ENCODE data around the gene TBL1XR1. TPM values are rescaled to one million over a fixed set of nuclear protein-coding genes. Genes with fewer than 3 reads are reported as not detected.

Gene TBL1XR1
- total RNA-seq, 1 experiment from 2014 or later, result 175 TPM

DNA sequence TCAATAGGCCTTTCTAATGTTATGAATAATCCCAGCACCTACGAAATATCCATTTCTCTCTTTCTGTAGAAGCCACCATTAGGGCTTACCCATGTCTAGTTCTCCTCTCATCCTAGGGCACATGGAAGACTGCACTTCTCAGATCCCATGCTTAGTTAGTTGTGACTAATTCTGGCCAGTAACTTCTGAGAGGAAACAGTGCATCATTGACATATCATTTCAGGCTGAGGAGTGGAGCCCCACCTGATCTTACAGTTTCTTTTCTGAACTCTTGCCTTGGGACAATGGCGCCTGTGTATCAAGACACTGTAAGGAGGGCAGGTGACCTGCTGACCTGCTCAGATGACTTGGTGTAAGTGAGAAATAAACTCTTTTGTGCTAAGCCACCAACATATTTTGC is 39.4 kb upstream of the TBL1XR1 start:
- Histone ChIP-seq H3K79me2 (ENCODE audit: insufficient read depth, low read length) (no peaks in the 10 kb centered on the region), H2AFZ (ENCODE audit: low read length) (no peak overlapping the region), H4K20me1 (ENCODE audit: control insufficient read depth, insufficient read depth, insufficient read length) (no peaks in the 10 kb centered on the region), H3K23me2 (ENCODE audit: insufficient read length, low read depth, low read length, poor library complexity, severe bottlenecking) (no peaks in the 10 kb centered on the region), H3T11ph (ENCODE audit: low read length) (no peak overlapping the region), H3K27ac (ENCODE audit: insufficient read length, low read depth, low read length) (no peak overlapping the region), H2BK120ac (ENCODE audit: low read depth, low read length, poor library complexity, severe bottlenecking) (no peak overlapping the region), H3K56ac (ENCODE audit: insufficient read length, low read depth, low read length) (no peak overlapping the region), H2AK5ac (ENCODE audit: insufficient read length, low read length) (no peak overlapping the region), H3K9ac (ENCODE audit: extremely low read depth, insufficient read length, low read length) (no peak overlapping the region), H2BK20ac (ENCODE audit: low read depth, low read length, poor library complexity, severe bottlenecking) (no peak overlapping the region), H3K4ac (ENCODE audit: low read depth, low read length) (no peak overlapping the region), H3K14ac (ENCODE audit: insufficient read depth, low read length) (no peak overlapping the region), H2BK5ac (ENCODE audit: insufficient read length, low read length) (no peak overlapping the region), H3K18ac (ENCODE audit: insufficient read length, low read depth, low read length) (no peak overlapping the region), H4K91ac (ENCODE audit: insufficient read length, low read depth, low read length) (no peak overlapping the region), H2BK15ac (ENCODE audit: low read depth, low read length) (no peak overlapping the region), H3K79me1 (ENCODE audit: insufficient read depth, low read depth, low read length, poor library complexity, severe bottlenecking) (no peaks in the 10 kb centered on the region), H4K8ac (replicated peaks; ENCODE audit: insufficient read length, low read depth, low read length) (no peak overlapping the region), H3K23ac (ENCODE audit: insufficient read length, low read depth, low read length) (no peak overlapping the region), H2BK12ac (ENCODE audit: insufficient read length, low read depth, low read length) (no peak overlapping the region), H4K5ac (ENCODE audit: insufficient read length, low read depth, low read length) (no peak overlapping the region), H3K9me3 (ENCODE audit: control insufficient read depth, low read depth, low read length) (no peaks in the 10 kb centered on the region), H3K4me1 (ENCODE audit: insufficient read depth, low read length) (no peaks in the 10 kb centered on the region), H3K27me3 (ENCODE audit: insufficient read depth, low read length) (no peaks in the 10 kb centered on the region), H3K4me2 (ENCODE audit: insufficient read depth, insufficient read length, low read length) (no peak overlapping the region)
- DNase-seq, result no peak
- Mint-ChIP-seq H3K36me3 (ENCODE audit: insufficient read depth in 1 of 3, low read depth in 3 of 3) (no peaks in the 10 kb centered on the region; a peak in 1 of 7 replicates), H3K4me3 (no peak overlapping the region; a peak in 1 of 5 replicates), H3K27me3 (ENCODE audit: low read depth) (no peaks in the 10 kb centered on the region), H3K9me3 (no peaks in the 10 kb centered on the region), H3K4me1 (no peaks in the 10 kb centered on the region), H3K27ac (no peak overlapping the region)
- TF ChIP-seq, protein P1, sequence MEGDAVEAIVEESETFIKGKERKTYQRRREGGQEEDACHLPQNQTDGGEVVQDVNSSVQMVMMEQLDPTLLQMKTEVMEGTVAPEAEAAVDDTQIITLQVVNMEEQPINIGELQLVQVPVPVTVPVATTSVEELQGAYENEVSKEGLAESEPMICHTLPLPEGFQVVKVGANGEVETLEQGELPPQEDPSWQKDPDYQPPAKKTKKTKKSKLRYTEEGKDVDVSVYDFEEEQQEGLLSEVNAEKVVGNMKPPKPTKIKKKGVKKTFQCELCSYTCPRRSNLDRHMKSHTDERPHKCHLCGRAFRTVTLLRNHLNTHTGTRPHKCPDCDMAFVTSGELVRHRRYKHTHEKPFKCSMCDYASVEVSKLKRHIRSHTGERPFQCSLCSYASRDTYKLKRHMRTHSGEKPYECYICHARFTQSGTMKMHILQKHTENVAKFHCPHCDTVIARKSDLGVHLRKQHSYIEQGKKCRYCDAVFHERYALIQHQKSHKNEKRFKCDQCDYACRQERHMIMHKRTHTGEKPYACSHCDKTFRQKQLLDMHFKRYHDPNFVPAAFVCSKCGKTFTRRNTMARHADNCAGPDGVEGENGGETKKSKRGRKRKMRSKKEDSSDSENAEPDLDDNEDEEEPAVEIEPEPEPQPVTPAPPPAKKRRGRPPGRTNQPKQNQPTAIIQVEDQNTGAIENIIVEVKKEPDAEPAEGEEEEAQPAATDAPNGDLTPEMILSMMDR (conservative IDR thresholded peaks at IDR 0.05), result no peak
- no CpG with 5 or more reads among the region's 2 CpGs for WGBS (ENCODE audit: extremely low coverage, insufficient read length, low lambda C conversion rate)

Data from H9 (cell line).